Stimulated activated naive B cell treated with anti-CD40 and anti-IgM and Interleukin-4, amounts not matched to agents 10 μg/mL and 1 μg/mL and 100 μg/mL, for 72 hours (primary cell): Measurements from ENCODE around the gene PKM.

Experiments
- ATAC-seq, 2 donors: fragments of 150-1000 bp; cut with Tn5 transposase; replicated peaks; 2 replicates each; pipeline ENCODE4 v1.10.0; 2021; ENCODE audit warnings: moderate library complexity in 1 of 2
- DNase-seq: peaks from one replicate; pipeline ENCODE4 v3.0.0; 2021
- H3K27ac Mint-ChIP-seq: one replicate; pipeline ENCODE4 v1.8.0; 2022; ENCODE audit warnings: mild to moderate bottlenecking, mixed read lengths
- H3K27me3 Mint-ChIP-seq, 2 donors: one replicate each; pipeline ENCODE4 v1.8.0; 2022; ENCODE audit warnings: mixed read lengths in 2 of 2
- H3K36me3 Mint-ChIP-seq, 2 donors: one replicate each; pipeline ENCODE4 v1.8.0; 2022; ENCODE audit warnings: mixed read lengths in 2 of 2, mild to moderate bottlenecking in 1 of 2
- H3K4me1 Mint-ChIP-seq, 2 donors: one replicate each; pipeline ENCODE4 v1.8.0; 2022; ENCODE audit warnings: mixed read lengths in 2 of 2, mild to moderate bottlenecking in 1 of 2
- H3K4me3 Mint-ChIP-seq, 2 donors: one replicate each; pipeline ENCODE4 v1.8.0; 2022; ENCODE audit warnings: mild to moderate bottlenecking in 2 of 2, mixed read lengths in 2 of 2, moderate library complexity in 1 of 2
- H3K9me3 Mint-ChIP-seq, 2 donors: one replicate each; pipeline ENCODE4 v1.8.0; 2022; ENCODE audit warnings: mixed read lengths in 2 of 2, mild to moderate bottlenecking in 1 of 2

The PKM gene

GRCh38 chr15:72227720-72228119 lies 3.3 kb downstream of the PKM start:
- H3K27ac Mint-ChIP-seq = peak overlapping the region; percentile 100
- H3K27me3 Mint-ChIP-seq = no peaks in the 10 kb centered on the region
- ATAC-seq (no peak), DNase-seq (no peak)
- H3K4me1 Mint-ChIP-seq = peaks cover 32 to 71% of the 10 kb centered on the region in 2 donors
- H3K9me3 Mint-ChIP-seq = no peaks in the 10 kb centered on the region
- H3K36me3 Mint-ChIP-seq = peaks cover 51 to 61% of the 10 kb centered on the region in 2 donors
- peak overlapping the region; percentile 94 to 97 for H3K4me3 Mint-ChIP-seq

- H3K9me3 Mint-ChIP-seq = no peaks in the 10 kb centered on the region
- DNase-seq (peak; percentile 37), ATAC-seq (peak; percentile 20 to 23)
- peaks cover 37 to 71% of the 10 kb centered on the region in 2 donors for H3K4me1 Mint-ChIP-seq
- no peaks in the 10 kb centered on the region for H3K27me3 Mint-ChIP-seq
- peaks cover 55 to 66% of the 10 kb centered on the region in 2 donors for H3K36me3 Mint-ChIP-seq
- H3K27ac Mint-ChIP-seq = peak overlapping the region; percentile 99
- peak overlapping the region; percentile 85 to 94 for H3K4me3 Mint-ChIP-seq
Measured at GRCh38 chr15:72227192-72227586, 3.8 kb downstream of the PKM start.

DNA sequence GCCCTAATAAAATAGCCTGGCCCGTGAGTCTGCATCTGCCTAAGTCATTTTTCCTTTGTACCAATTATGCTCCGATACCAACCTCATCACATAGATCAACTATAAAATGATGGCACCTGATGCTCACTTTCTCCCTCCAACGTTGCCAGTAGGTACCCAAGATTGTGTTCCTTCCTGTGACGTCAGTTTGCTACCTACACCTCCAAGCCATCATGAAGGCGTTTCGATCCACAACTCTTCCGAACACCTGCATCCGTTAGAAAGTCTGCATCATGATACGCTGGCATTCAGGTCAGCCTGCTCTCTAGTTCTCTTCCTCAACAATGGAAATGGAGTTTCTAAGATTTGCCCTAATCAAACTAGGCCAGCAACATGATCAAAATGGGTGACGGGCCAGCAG lies 7.7 kb downstream of the PKM start:
- H3K4me3 Mint-ChIP-seq = peak overlapping the region in 1 of 2 donors; percentile 32
- peaks cover 44 to 88% of the 10 kb centered on the region in 2 donors for H3K4me1 Mint-ChIP-seq
- peak overlapping the region; percentile 44 for H3K27ac Mint-ChIP-seq
- DNase-seq (no peak), ATAC-seq (no peak)
- peaks cover 65 to 83% of the 10 kb centered on the region in 2 donors for H3K36me3 Mint-ChIP-seq
- no peaks in the 10 kb centered on the region for H3K27me3 Mint-ChIP-seq
- no peaks in the 10 kb centered on the region for H3K9me3 Mint-ChIP-seq

- Mint-ChIP-seq H3K4me1 (peaks cover 46 to 82% of the 10 kb centered on the region in 2 donors), H3K36me3 (peaks cover 64 to 84% of the 10 kb centered on the region in 2 donors), H3K9me3 (no peaks in the 10 kb centered on the region), H3K27me3 (no peaks in the 10 kb centered on the region), H3K4me3 (peak overlapping the region; percentile 3 to 35), H3K27ac (peak overlapping the region; percentile 49)
- DNase-seq (no peak), ATAC-seq (no peak)
Measured at GRCh38 chr15:72222393-72222792, 8.6 kb downstream of the PKM start.

DNA sequence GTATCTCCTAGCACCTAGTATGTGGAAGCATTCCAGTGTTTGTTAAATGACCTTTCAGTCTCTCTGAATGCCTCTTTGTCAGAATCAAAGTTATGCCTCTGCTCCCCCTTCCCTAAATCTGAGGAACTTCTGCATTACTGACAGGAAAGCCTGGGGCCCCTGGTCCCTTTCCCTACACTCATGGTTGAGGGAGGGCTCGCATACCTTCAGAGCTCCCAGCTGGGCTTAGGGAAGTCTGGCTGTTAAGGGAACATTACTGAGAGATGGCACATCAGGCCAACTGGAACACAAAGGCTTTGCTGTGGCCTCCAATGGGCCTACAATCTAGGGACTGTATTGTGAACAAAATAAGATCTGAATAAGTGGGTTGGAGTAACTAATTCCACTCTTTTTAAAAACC lies 10.3 kb downstream of the PKM start:
- peak overlapping the region; percentile 72 for H3K27ac Mint-ChIP-seq
- H3K9me3 Mint-ChIP-seq = no peaks in the 10 kb centered on the region
- no peak overlapping the region for H3K4me3 Mint-ChIP-seq
- H3K4me1 Mint-ChIP-seq = peaks cover 37 to 68% of the 10 kb centered on the region in 2 donors
- no peak for ATAC-seq
- peaks cover 55 to 72% of the 10 kb centered on the region in 2 donors for H3K36me3 Mint-ChIP-seq
- DNase-seq = no peak
- no peaks in the 10 kb centered on the region for H3K27me3 Mint-ChIP-seq

DNA sequence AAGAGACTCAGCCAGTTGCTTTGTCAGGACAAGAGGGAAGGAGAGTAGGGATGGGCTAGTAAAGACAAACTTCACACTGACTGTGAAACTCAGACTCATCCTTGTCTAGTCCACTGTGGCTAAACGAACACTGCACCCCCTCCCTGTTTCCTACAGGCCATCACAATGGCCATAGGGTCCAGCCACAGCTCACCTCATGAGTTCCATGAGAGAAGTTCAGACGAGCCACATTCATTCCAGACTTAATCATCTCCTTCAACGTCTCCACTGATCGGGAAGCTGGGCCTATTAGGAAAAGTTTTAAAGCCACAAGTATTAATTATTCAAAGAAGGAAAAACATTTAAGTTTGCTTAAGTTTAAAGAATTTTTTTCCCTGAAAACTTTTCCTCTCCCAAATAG lies 13.8 kb downstream of the PKM start:
- H3K4me3 Mint-ChIP-seq = no peak overlapping the region
- H3K9me3 Mint-ChIP-seq = no peaks in the 10 kb centered on the region
- peaks cover 42 to 54% of the 10 kb centered on the region in 2 donors for H3K36me3 Mint-ChIP-seq
- peaks cover 18 to 40% of the 10 kb centered on the region in 2 donors for H3K4me1 Mint-ChIP-seq
- no peak for ATAC-seq
- no peak overlapping the region for H3K27ac Mint-ChIP-seq
- H3K27me3 Mint-ChIP-seq = no peaks in the 10 kb centered on the region
- DNase-seq = no peak

DNA sequence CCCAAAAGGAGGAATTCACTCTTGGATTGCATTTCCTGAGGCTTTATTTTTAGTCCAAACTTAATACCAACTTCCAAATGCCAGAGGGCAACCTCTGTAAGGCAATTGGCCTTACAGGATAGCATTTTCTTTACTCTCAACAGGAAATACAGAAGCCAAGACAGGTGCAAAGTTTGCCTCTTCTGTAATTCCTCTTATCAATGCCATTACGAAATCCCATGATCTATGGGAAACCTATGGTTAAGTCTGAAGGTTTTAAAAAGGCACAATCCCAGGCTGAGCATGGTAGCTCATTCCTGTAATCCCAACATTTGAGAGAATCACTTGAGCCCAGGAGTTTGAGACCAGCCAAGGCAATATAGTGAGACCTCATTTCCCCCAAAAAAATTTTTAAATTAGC lies 14.9 kb downstream of the PKM start:
- DNase-seq (no peak), ATAC-seq (no peak)
- peaks cover 16 to 29% of the 10 kb centered on the region in 2 donors for H3K4me1 Mint-ChIP-seq
- H3K27ac Mint-ChIP-seq = no peak overlapping the region
- no peaks in the 10 kb centered on the region for H3K27me3 Mint-ChIP-seq
- H3K36me3 Mint-ChIP-seq = peaks cover 44 to 57% of the 10 kb centered on the region in 2 donors
- no peaks in the 10 kb centered on the region for H3K9me3 Mint-ChIP-seq
- no peak overlapping the region for H3K4me3 Mint-ChIP-seq

- DNase-seq = no peak
- H3K4me3 Mint-ChIP-seq = no peak overlapping the region
- H3K4me1 Mint-ChIP-seq = peaks cover 20 to 45% of the 10 kb centered on the region in 2 donors
- H3K36me3 Mint-ChIP-seq = peaks cover 68 to 83% of the 10 kb centered on the region in 2 donors
- H3K9me3 Mint-ChIP-seq = no peaks in the 10 kb centered on the region
- ATAC-seq = no peak
- peak overlapping the region; percentile 37 for H3K27ac Mint-ChIP-seq
- H3K27me3 Mint-ChIP-seq = no peaks in the 10 kb centered on the region
Measured at GRCh38 chr15:72207558-72208085, 23.4 kb downstream of the PKM start.

GRCh38 chr15:72206677-72207000 lies 24.4 kb downstream of the PKM start:
- Mint-ChIP-seq H3K9me3 (no peaks in the 10 kb centered on the region), H3K4me3 (no peak overlapping the region), H3K36me3 (peaks cover 69 to 83% of the 10 kb centered on the region in 2 donors), H3K4me1 (peaks cover 26 to 55% of the 10 kb centered on the region in 2 donors), H3K27me3 (no peaks in the 10 kb centered on the region), H3K27ac (no peak overlapping the region)
- ATAC-seq (no peak), DNase-seq (no peak)

- DNase-seq (no peak), ATAC-seq (no peak)
- peak overlapping the region in 1 of 2 donors; percentile 10 for H3K4me3 Mint-ChIP-seq
- no peaks in the 10 kb centered on the region for H3K9me3 Mint-ChIP-seq
- peaks cover 66 to 83% of the 10 kb centered on the region in 2 donors for H3K36me3 Mint-ChIP-seq
- peaks cover 30 to 61% of the 10 kb centered on the region in 2 donors for H3K4me1 Mint-ChIP-seq
- peak overlapping the region; percentile 67 for H3K27ac Mint-ChIP-seq
- no peaks in the 10 kb centered on the region for H3K27me3 Mint-ChIP-seq
Measured at GRCh38 chr15:72205896-72206676, 24.9 kb downstream of the PKM start.

GRCh38 chr15:72205273-72205672 lies 25.7 kb downstream of the PKM start:
- peaks cover 67 to 83% of the 10 kb centered on the region in 2 donors for H3K36me3 Mint-ChIP-seq
- H3K4me1 Mint-ChIP-seq = peaks cover 38 to 68% of the 10 kb centered on the region in 2 donors
- no peaks in the 10 kb centered on the region for H3K9me3 Mint-ChIP-seq
- peak overlapping the region; percentile 80 for H3K27ac Mint-ChIP-seq
- no peak for DNase-seq
- no peaks in the 10 kb centered on the region for H3K27me3 Mint-ChIP-seq
- H3K4me3 Mint-ChIP-seq = no peak overlapping the region
- ATAC-seq = no peak

- DNase-seq = no peak
- Mint-ChIP-seq H3K36me3 (peaks cover 70 to 91% of the 10 kb centered on the region in 2 donors), H3K9me3 (no peaks in the 10 kb centered on the region), H3K4me3 (no peak overlapping the region), H3K27me3 (no peaks in the 10 kb centered on the region), H3K4me1 (peaks cover 38 to 65% of the 10 kb centered on the region in 2 donors), H3K27ac (peak overlapping the region; percentile 87)
- ATAC-seq = no peak
Measured at GRCh38 chr15:72203507-72203837, 27.5 kb downstream of the PKM start.

- Mint-ChIP-seq H3K36me3 (peaks cover 71 to 91% of the 10 kb centered on the region in 2 donors), H3K9me3 (no peaks in the 10 kb centered on the region), H3K27ac (peak overlapping the region; percentile 87), H3K27me3 (peaks cover 2 to 3% of the 10 kb centered on the region in 2 donors), H3K4me3 (peak overlapping the region in 1 of 2 donors; percentile 30), H3K4me1 (peaks cover 40 to 65% of the 10 kb centered on the region in 2 donors)
- no peak for DNase-seq
- no peak for ATAC-seq
Measured at GRCh38 chr15:72202801-72203506, 28.0 kb downstream of the PKM start.

DNA sequence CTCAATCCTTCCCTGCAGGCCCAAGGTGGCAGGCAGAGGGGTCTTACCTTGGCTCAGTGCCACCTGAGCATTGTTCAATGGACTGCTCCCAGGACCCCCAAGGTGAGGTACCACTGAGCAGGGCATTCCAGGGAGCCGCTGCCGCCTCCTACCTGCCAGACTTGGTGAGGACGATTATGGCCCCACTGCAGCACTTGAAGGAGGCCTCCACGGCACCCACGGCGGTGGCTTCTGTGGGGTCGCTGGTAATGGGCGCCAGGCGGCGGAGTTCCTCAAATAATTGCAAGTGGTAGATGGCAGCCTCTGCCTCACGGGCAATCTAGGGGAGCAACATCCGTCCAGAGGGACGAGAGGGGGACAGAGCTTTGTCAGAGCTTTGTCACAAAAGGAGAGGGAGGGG lies 28.7 kb downstream of the PKM start:
- Mint-ChIP-seq H3K27me3 (peaks cover 6 to 8% of the 10 kb centered on the region in 2 donors), H3K4me1 (peaks cover 42 to 69% of the 10 kb centered on the region in 2 donors), H3K9me3 (no peaks in the 10 kb centered on the region), H3K4me3 (peak overlapping the region; percentile 26 to 54), H3K27ac (peak overlapping the region; percentile 68), H3K36me3 (peaks cover 67 to 87% of the 10 kb centered on the region in 2 donors)
- DNase-seq (no peak), ATAC-seq (no peak)
